Sigmoid colon (tissue), 4 donors: Measurements from ENCODE around the gene DAAM1.

Experiments
- EP300 ChIP-seq, 4 donors: sonication (generic); formaldehyde crosslinking; IDR thresholded peaks; one replicate each; pipeline ENCODE4 v1.6.1; 2017; ENCODE audit warnings: antibody characterized with exemption in 4 of 4
- POLR2A ChIP-seq, 2 donors: fragments of 450-650 bp; IDR thresholded peaks; one replicate each; pipeline ENCODE4 v1.6.1; 2016; ENCODE audit warnings: antibody characterized with exemption in 2 of 2, mild to moderate bottlenecking in 2 of 2, moderate library complexity in 2 of 2
- POLR2AphosphoS5 ChIP-seq, 4 donors: sonication (generic); formaldehyde crosslinking; IDR thresholded peaks; one replicate each; pipeline ENCODE4 v1.6.1; 2017; ENCODE audit warnings: antibody characterized with exemption in 4 of 4
- TF ChIP-seq, protein P1 (sequence below), 4 experiments: fragments of 450-650 bp in 3 of 4; fragments of 200-600 bp in 1 of 4; IDR thresholded peaks; one replicate each; pipeline ENCODE4 v1.5.1; 2016 to 2019; ENCODE audit warnings: antibody characterized with exemption in 4 of 4, mild to moderate bottlenecking in 3 of 4, moderate library complexity in 2 of 4

DNA sequence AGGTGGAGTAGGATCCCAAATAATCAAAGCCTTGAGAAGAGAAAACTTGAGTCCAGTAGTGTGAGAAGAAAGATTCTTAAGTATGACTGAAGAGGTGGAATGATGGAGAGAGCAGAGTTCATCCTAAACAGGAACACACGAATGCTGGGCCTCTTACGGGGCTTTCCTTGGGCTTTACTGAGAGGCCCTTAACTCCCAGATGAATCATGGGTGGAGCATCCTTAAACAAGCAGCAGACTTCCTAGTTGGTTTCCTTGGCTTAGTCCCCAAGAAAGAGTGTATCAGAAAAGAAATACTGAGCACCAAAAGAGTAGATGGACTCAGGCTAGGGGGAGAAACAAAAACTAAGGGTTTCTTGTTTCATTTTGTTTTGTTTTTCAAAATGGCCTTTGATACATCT, 144.3 kb downstream of the DAAM1 start:
- TF ChIP-seq, protein P1, sequence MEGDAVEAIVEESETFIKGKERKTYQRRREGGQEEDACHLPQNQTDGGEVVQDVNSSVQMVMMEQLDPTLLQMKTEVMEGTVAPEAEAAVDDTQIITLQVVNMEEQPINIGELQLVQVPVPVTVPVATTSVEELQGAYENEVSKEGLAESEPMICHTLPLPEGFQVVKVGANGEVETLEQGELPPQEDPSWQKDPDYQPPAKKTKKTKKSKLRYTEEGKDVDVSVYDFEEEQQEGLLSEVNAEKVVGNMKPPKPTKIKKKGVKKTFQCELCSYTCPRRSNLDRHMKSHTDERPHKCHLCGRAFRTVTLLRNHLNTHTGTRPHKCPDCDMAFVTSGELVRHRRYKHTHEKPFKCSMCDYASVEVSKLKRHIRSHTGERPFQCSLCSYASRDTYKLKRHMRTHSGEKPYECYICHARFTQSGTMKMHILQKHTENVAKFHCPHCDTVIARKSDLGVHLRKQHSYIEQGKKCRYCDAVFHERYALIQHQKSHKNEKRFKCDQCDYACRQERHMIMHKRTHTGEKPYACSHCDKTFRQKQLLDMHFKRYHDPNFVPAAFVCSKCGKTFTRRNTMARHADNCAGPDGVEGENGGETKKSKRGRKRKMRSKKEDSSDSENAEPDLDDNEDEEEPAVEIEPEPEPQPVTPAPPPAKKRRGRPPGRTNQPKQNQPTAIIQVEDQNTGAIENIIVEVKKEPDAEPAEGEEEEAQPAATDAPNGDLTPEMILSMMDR (IDR thresholded peaks at IDR 0.05): no peak
- no peak for TF ChIP-seq POLR2A (IDR thresholded peaks at IDR 0.05)
- no peak for TF ChIP-seq POLR2AphosphoS5 (IDR thresholded peaks at IDR 0.05)
- no peak for TF ChIP-seq EP300 (IDR thresholded peaks at IDR 0.05)
